Nephron (organoid): ENCODE measurements around the gene CFAP92.

Experiments
- H3K27ac Mint-ChIP-seq, 3 experiments: 2 replicates each; pipeline ENCODE4 v1.8.0; 2020; ENCODE audit warnings: mixed read lengths in 3 of 3, mild to moderate bottlenecking in 2 of 3, moderate library complexity in 1 of 3
- H3K27me3 Mint-ChIP-seq: 2 replicates; pipeline ENCODE4 v1.8.0; 2021; ENCODE audit warnings: low read depth, mild to moderate bottlenecking, moderate library complexity, mixed read lengths
- H3K36me3 Mint-ChIP-seq: 2 replicates; pipeline ENCODE4 v1.8.0; 2020; ENCODE audit warnings: low read depth, mixed read lengths
- H3K4me1 Mint-ChIP-seq: 2 replicates; pipeline ENCODE4 v1.8.0; 2020; ENCODE audit warnings: mixed read lengths
- H3K4me3 Mint-ChIP-seq, 3 experiments: 2 replicates each; pipeline ENCODE4 v1.8.0; 2020; ENCODE audit warnings: mild to moderate bottlenecking in 3 of 3, mixed read lengths in 3 of 3, moderate library complexity in 2 of 3
- H3K9me3 Mint-ChIP-seq: 2 replicates; pipeline ENCODE4 v1.8.0; 2020; ENCODE audit warnings: mixed read lengths
- CTCF ChIP-seq, 3 experiments: fragments of 200-600 bp; sonication (generic); IDR thresholded peaks; one replicate each; pipeline ENCODE4 v1.5.0; 2021; ENCODE audit warnings: antibody characterized with exemption in 3 of 3; ENCODE audit not compliant: unreplicated experiment in 3 of 3

The CFAP92 gene

GRCh38 chr3:128875556-128876120 lies 118.2 kb downstream of the CFAP92 start:
- peak overlapping the region in 2 of 3 experiments; percentile 15 to 24 for H3K4me3 Mint-ChIP-seq
- H3K27me3 Mint-ChIP-seq: no peaks in the 10 kb centered on the region
- H3K36me3 Mint-ChIP-seq: no peaks in the 10 kb centered on the region
- H3K9me3 Mint-ChIP-seq: no peaks in the 10 kb centered on the region
- peak overlapping the region; percentile 40 to 57 (median 49) for H3K27ac Mint-ChIP-seq
- peaks cover 49% of the 10 kb centered on the region for H3K4me1 Mint-ChIP-seq
- peak in 2 of 3 experiments; percentile 14 to 45 for TF ChIP-seq CTCF (IDR thresholded peaks at IDR 0.05; ENCODE audit: unreplicated experiment in 3 of 3)

- no peaks in the 10 kb centered on the region for H3K9me3 Mint-ChIP-seq
- peak overlapping the region; percentile 5 to 61 (median 13) for H3K27ac Mint-ChIP-seq
- H3K36me3 Mint-ChIP-seq: no peaks in the 10 kb centered on the region
- no peak for TF ChIP-seq CTCF (IDR thresholded peaks at IDR 0.05; ENCODE audit: unreplicated experiment in 3 of 3)
- H3K4me3 Mint-ChIP-seq: peak overlapping the region in 1 of 3 experiments; percentile 24
- H3K27me3 Mint-ChIP-seq: no peaks in the 10 kb centered on the region
- peaks cover 43% of the 10 kb centered on the region for H3K4me1 Mint-ChIP-seq
These were observed 119.2 kb downstream of the CFAP92 start for GRCh38 chr3:128874481-128875180.

GRCh38 chr3:128873244-128874022 lies 120.4 kb downstream of the CFAP92 start:
- H3K4me3 Mint-ChIP-seq: no peak overlapping the region
- no peaks in the 10 kb centered on the region for H3K27me3 Mint-ChIP-seq
- H3K4me1 Mint-ChIP-seq: peaks cover 33% of the 10 kb centered on the region
- H3K9me3 Mint-ChIP-seq: no peaks in the 10 kb centered on the region
- TF ChIP-seq CTCF (IDR thresholded peaks at IDR 0.05; ENCODE audit: unreplicated experiment in 3 of 3): no peak
- peak overlapping the region in 2 of 3 experiments; percentile 10 to 25 for H3K27ac Mint-ChIP-seq
- no peaks in the 10 kb centered on the region for H3K36me3 Mint-ChIP-seq

- H3K36me3 Mint-ChIP-seq: no peaks in the 10 kb centered on the region
- H3K9me3 Mint-ChIP-seq: no peaks in the 10 kb centered on the region
- H3K4me3 Mint-ChIP-seq: no peak overlapping the region
- no peak for TF ChIP-seq CTCF (IDR thresholded peaks at IDR 0.05; ENCODE audit: unreplicated experiment in 3 of 3)
- H3K4me1 Mint-ChIP-seq: peaks cover 27% of the 10 kb centered on the region
- H3K27me3 Mint-ChIP-seq: no peaks in the 10 kb centered on the region
- no peak overlapping the region for H3K27ac Mint-ChIP-seq
These were observed 121.1 kb downstream of the CFAP92 start for GRCh38 chr3:128872744-128873143.

GRCh38 chr3:128872282-128872681 lies 121.6 kb downstream of the CFAP92 start:
- Mint-ChIP-seq H3K27me3 (no peaks in the 10 kb centered on the region), H3K4me3 (no peak overlapping the region), H3K27ac (no peak overlapping the region), H3K9me3 (no peaks in the 10 kb centered on the region), H3K4me1 (peaks cover 22% of the 10 kb centered on the region), H3K36me3 (no peaks in the 10 kb centered on the region)
- TF ChIP-seq CTCF (IDR thresholded peaks at IDR 0.05; ENCODE audit: unreplicated experiment in 3 of 3): no peak
